Measurements from ENCODE around the gene KPNA1. TPM values are rescaled to one million over a fixed set of nuclear protein-coding genes. Genes with fewer than 3 reads are reported as not detected.

The KPNA1 gene
- polyA plus RNA-seq, 3 donors = 7.0 to 19.9 (median 10.7) TPM

DNA sequence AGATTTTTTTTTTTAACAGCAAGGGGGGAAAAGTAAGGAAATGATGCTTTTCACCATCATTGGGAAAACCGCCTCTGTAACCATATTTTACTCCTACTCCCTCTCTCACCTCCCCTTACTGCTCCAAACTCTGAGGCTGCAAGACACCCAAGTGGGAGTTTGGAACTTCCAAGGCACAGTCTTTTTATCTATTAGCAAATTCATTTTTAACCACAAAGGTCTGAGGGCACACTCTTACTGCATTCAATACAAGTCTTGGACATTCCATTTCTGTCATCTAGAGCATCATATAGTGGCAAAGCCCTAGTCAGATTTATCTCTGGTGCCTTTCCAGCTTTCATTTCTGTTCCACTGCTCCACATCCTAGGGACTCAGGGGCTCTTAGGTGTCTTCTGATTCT lies 117.5 kb downstream of the KPNA1 start:
- WGBS, 3 donors = 91 to 100% (median 95%) methylated on average over 1 of the region's 1 CpG
- H3K27ac ChIP-seq (ENCODE audit: low read depth, low read length) = no peak overlapping the region

GRCh38 chr3:122396511-122396910 lies 118.2 kb downstream of the KPNA1 start:
- no peak overlapping the region for H3K27ac ChIP-seq (ENCODE audit: low read depth, low read length)

DNA sequence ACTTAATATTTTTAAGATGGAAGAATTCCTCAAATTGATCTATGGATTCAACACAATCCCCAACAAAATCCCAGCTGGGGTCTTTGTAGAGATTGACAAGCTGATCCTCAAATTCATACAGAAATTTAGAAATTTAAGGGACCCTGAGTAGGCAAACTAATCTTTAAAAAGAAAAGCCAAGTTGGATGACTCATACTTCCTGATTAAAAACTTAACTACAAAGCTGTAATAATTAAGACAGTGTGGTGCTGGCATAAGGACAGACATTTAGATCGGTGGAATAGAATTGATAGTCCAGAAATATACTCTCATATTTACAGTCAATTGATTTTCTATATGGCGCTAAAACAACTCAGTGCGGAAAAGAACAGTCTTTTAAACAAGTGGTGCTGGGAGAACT lies 119.2 kb downstream of the KPNA1 start:
- WGBS, 3 donors = 53 to 56% (median 55%) methylated on average over 3 of the region's 3 CpGs

DNA sequence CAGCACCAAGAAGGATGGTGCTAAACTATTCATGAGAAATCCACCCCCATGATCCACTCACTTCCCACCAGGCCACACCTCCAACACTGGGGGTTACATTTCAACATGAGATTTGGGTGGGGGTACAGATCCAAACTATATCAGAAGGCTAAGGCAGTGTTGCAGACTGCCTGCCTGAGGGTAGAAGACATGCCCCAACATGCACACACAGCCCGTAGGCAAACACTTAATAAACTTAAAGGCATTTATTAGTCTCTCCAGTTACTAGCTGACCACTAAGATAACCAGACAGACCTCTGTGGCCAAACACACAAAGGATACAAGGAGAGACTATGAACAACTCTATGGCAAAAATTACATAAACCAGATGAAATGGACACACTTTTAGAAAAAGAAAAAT lies 120.6 kb downstream of the KPNA1 start:
- no peak overlapping the region for H3K27ac ChIP-seq (ENCODE audit: low read depth, low read length)
- 54 to 81% (median 80%) methylated on average over 1 of the region's 1 CpG for WGBS, 3 donors

More for the DNA sequence above, 119.2 kb downstream of the KPNA1 start:
- no peak overlapping the region for H3K27ac ChIP-seq (ENCODE audit: low read depth, low read length)

- WGBS, 3 donors = 12 to 46% (median 39%) methylated on average over 2 of the region's 2 CpGs
- no peak overlapping the region for H3K27ac ChIP-seq (ENCODE audit: low read depth, low read length)
Measured at GRCh38 chr3:122392868-122393844, 121.6 kb downstream of the KPNA1 start.

- WGBS, 3 donors = 30 to 81% (median 79%) methylated on average over 2 of the region's 2 CpGs
- H3K27ac ChIP-seq (ENCODE audit: low read depth, low read length) = no peak overlapping the region
Measured at GRCh38 chr3:122391681-122392446, 122.9 kb downstream of the KPNA1 start.

GRCh38 chr3:122390665-122391064 lies 124.1 kb downstream of the KPNA1 start:
- no peak overlapping the region for H3K27ac ChIP-seq (ENCODE audit: low read depth, low read length)
- 34 to 64% (median 54%) methylated on average over 4 of the region's 4 CpGs for WGBS, 3 donors

GRCh38 chr3:122389892-122390291 lies 124.8 kb downstream of the KPNA1 start:
- no peak overlapping the region for H3K27ac ChIP-seq (ENCODE audit: low read depth, low read length)
- WGBS, 3 donors = 59 to 87% (median 83%) methylated on average over 4 of the region's 4 CpGs

DNA sequence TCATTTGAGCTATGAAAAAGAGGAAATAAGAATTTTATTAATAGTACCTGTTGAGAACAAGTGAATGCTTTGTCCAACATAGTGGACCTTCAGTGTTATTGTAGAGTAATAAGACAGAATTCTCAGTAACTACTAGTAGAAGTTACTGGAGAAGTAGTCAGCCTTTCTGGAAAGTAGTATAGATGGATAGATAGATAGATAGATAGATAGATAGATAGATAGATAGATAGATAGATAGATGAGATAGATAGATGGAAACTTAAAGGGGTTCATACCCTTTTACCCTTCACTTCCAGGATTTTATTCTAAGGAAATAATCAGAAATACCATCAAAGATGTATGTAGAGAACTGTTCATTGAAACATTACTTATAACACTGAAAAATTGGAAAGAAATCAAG lies 125.5 kb downstream of the KPNA1 start:
- H3K27ac ChIP-seq (ENCODE audit: low read depth, low read length) = no peak overlapping the region

DNA sequence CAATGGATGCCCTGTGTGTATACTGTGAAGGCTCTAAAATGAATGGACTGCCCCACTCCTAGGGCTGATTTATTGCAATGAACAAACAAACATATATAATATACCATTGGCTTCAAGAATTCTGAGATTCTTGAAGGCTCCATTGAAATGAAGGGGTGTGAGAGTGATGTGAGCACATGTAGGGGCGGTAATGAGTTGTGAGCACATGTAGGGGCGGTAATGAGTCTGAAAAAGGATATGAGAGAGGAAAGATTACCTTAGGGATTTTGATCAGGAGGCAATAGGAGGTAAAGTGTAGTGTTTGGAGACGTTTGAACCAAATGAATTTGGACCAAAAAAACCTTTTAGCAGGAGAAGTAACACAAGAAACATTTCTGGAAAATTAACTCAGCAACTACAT lies 127.0 kb downstream of the KPNA1 start:
- H3K27ac ChIP-seq (ENCODE audit: low read depth, low read length) = no peak overlapping the region
- 59 to 94% (median 85%) methylated on average over 3 of the region's 3 CpGs for WGBS, 3 donors

DNA sequence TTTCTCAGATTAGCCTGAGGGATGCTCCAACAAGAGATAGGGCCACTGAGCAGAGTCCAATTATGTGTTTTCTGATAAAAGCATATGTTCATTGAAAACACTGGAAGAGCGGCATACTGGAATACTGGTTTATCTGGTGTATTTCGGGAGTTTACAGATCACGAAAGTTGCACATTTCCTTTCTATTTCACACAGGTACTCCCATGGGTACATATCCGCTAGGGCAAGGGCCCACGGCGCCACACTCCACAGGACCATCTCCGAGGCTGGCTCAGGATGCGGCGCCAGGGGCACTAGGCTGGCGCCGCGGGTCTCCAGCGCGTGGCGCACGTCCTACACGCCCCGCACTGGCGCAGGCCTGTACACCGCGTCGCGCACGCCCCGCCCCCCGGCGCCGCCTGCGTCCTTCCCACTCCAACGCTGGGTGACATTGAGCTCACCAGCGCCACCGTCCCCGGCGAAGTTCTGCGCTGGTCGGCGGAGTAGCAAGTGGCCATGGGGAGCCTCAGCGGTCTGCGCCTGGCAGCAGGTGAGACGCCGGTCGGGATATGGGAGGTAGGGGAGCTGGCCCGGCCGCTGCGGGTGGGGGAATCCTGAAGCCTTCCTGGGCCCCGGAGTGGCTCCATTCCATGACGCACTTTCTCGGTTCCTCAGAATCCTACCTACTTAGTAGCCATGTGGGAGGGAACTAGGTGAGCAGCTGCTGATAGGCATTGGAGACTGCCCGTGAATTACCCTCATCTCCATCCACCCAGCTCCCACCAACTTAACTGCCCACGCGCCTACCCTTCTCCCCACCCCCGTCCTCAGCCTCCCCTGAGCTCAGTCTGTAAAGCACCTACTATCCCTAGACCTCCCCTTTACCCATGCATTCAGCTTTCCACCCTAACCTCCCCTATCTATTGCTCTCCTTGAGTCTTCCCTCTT lies 130.7 kb downstream of the KPNA1 start, which contains the start of gene FAM162A:
Gene FAM162A (plus strand): TSS at position 412 of the 927 bp plus-strand sequence. CDS start 84 bp downstream, at position 496.
- whole genome bisulfite sequencing, 3 donors = 0 to 1% (median 0%) methylated on average over 52 of the region's 52 CpGs
- peak within 1 kb of the TSS; percentile 6 for H3K27ac ChIP-seq (ENCODE audit: low read depth, low read length)

DNA sequence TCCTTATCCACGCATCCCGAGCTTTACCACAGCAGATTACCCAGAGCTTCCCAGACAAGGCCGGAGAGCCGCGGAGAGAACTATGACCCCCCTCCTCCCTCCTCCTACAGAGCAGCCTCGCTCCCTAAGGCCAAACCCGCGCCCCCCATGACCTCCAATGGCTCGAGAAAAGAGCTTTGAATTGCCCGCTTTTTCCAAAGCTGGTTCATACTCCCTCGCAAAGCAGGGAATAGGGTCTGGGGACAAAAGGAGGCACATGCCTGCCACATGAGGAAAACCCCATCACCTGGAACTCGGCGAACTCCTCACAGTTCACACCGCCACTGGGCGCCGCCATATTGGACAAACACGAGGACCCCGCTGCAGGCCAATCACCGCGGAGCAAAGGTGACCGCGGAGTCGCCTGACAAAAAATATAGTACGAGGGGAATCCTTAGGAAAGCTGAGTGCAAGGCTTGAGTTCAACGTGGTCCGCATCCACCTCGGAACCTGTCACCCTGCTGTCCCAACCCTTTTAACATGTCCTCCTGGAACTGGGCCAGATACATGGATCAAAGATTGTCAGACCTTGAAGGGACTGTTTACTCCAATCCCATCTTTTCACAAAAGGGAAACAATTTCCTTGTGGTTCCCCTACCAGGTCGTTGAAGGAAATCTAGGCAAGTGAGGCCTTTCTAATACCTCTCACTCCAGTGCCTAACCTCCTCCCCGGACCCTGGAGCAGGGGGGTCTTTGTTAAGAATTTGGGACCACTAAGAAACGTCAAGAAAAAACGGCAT lies 131.7 kb downstream of the KPNA1 start, which contains the start of gene MIX23:
Gene MIX23 (minus strand): TSS at position 344 of the 779 bp plus-strand sequence. CDS start 7 bp downstream, at position 337.
- 0% methylated on average over 31 of the region's 31 CpGs for WGBS, 3 donors

GRCh38 chr3:122377975-122378374 lies 136.8 kb downstream of the KPNA1 start:
- H3K27ac ChIP-seq (ENCODE audit: low read depth, low read length) = no peak overlapping the region
- WGBS, 3 donors = 38 to 49% (median 43%) methylated on average over 4 of the region's 4 CpGs

More for the DNA sequence above, 131.7 kb downstream of the KPNA1 start, which contains the start of gene MIX23:
- H3K27ac ChIP-seq (ENCODE audit: low read depth, low read length) = peak within 1 kb of the TSS; percentile 6

DNA sequence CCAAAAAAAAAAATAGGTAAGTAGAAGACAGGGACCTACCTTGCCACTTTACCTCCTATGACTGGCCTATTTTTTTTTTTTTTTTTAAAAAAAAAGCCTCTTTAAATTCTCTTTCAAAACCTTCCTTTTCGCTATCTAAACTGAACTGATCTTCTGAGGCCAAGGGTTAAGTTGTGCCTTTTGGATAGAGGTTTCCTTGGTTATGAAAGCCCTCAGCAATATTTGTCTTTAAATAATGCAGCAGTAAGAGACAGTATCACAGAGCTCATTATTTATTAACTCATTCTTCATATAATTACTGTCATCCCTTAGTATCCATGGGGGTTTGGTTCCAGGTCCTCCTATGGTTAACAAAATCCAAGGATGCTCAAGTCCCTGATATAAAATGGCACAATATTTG lies 140.7 kb downstream of the KPNA1 start:
- 91 to 96% (median 96%) methylated on average over 1 of the region's 1 CpG for WGBS, 3 donors

More for the DNA sequence above, 140.7 kb downstream of the KPNA1 start:
- no peak overlapping the region for H3K27ac ChIP-seq (ENCODE audit: low read depth, low read length)
